ENCODE measurements around the gene ACP2.

ACP2 gene

GRCh38 chr11:47247502-47247901 is 1.1 kb downstream of the ACP2 start:
- TF ChIP-seq REST (IDR thresholded peaks at IDR 0.05; ENCODE audit: insufficient replicate concordance, low read depth) (no peak), GABPA (IDR thresholded peaks at IDR 0.05; ENCODE audit: low read depth) (no peak), POLR2AphosphoS5 (IDR thresholded peaks at IDR 0.05; ENCODE audit: low read depth) (no peak), SPI1 (IDR thresholded peaks at IDR 0.05; ENCODE audit: borderline replicate concordance, low read depth) (no peak)
- TF ChIP-seq, protein P1, sequence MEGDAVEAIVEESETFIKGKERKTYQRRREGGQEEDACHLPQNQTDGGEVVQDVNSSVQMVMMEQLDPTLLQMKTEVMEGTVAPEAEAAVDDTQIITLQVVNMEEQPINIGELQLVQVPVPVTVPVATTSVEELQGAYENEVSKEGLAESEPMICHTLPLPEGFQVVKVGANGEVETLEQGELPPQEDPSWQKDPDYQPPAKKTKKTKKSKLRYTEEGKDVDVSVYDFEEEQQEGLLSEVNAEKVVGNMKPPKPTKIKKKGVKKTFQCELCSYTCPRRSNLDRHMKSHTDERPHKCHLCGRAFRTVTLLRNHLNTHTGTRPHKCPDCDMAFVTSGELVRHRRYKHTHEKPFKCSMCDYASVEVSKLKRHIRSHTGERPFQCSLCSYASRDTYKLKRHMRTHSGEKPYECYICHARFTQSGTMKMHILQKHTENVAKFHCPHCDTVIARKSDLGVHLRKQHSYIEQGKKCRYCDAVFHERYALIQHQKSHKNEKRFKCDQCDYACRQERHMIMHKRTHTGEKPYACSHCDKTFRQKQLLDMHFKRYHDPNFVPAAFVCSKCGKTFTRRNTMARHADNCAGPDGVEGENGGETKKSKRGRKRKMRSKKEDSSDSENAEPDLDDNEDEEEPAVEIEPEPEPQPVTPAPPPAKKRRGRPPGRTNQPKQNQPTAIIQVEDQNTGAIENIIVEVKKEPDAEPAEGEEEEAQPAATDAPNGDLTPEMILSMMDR (IDR thresholded peaks at IDR 0.05; ENCODE audit: insufficient read depth, low read length), result no peak
- Histone ChIP-seq H3K4me3 (replicated peaks; ENCODE audit: insufficient read depth, low read length) (no peak overlapping the region), H3K27ac (replicated peaks) (no peak overlapping the region), H3K27me3 (ENCODE audit: insufficient read depth, poor library complexity, severe bottlenecking) (no peaks in the 10 kb centered on the region)
- no peak for DNase-seq (ENCODE audit: low read depth in 1 of 2, low spot score in 1 of 2)

- Histone ChIP-seq H3K27ac (replicated peaks) (no peak overlapping the region), H3K27me3 (ENCODE audit: insufficient read depth, poor library complexity, severe bottlenecking) (no peaks in the 10 kb centered on the region), H3K4me3 (replicated peaks; ENCODE audit: insufficient read depth, low read length) (no peak overlapping the region)
- DNase-seq (ENCODE audit: low read depth in 1 of 2, low spot score in 1 of 2), result no peak
- TF ChIP-seq, protein P1 (IDR thresholded peaks at IDR 0.05; ENCODE audit: insufficient read depth, low read length), result no peak
- TF ChIP-seq SPI1 (IDR thresholded peaks at IDR 0.05; ENCODE audit: borderline replicate concordance, low read depth) (no peak), GABPA (IDR thresholded peaks at IDR 0.05; ENCODE audit: low read depth) (no peak), REST (IDR thresholded peaks at IDR 0.05; ENCODE audit: insufficient replicate concordance, low read depth) (no peak), POLR2AphosphoS5 (IDR thresholded peaks at IDR 0.05; ENCODE audit: low read depth) (no peak)
These were observed 2.8 kb downstream of the ACP2 start for GRCh38 chr11:47245611-47246357.

DNA sequence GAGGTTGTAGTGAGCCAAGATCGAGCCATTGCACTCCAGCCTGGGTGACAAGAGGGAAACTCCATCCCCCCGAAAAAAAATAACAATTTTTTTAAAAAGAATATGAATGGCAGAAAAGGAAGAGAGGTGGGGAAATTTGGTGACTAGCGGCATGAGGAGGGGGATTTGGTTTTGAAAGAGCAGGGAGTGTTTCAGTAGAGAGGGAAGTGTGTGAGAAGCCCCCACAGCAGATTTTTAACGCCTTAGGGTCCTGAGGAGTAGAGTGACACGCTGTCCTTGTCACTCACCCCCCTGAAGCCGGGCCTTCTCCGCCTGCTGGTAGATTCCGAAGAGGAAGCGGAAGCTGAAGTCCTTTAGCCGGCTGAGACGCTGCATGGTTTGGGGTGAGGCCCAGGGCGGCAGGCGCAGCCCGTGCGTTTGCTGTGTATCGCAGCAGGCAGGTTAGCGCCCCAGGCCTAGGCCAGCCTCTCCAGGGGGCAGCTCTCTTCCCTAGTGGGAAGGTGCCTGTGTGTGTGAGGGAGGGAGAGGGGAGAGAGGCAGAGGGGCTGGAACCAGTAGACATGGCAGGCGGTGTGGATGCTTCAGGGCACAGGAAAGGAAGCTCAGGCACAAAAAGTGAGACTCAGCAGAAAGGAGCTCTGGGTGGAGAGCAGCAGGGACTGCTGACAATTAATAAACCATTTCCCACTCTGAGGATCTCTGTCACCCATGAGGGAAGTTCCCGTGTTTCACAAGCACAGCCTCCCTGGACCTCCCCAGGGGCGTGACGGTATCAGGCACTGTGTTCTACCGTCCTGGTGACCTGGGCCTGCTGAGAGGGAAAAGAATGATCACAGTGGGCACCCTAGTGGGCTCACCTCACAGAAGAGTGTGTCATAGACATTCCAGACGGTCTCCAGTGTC is 3.9 kb downstream of the ACP2 start:
- Histone ChIP-seq H3K27ac (replicated peaks) (no peak overlapping the region), H3K4me3 (replicated peaks; ENCODE audit: insufficient read depth, low read length) (no peak overlapping the region), H3K27me3 (ENCODE audit: insufficient read depth, poor library complexity, severe bottlenecking) (no peaks in the 10 kb centered on the region)
- TF ChIP-seq REST (IDR thresholded peaks at IDR 0.05; ENCODE audit: insufficient replicate concordance, low read depth) (no peak), SPI1 (IDR thresholded peaks at IDR 0.05; ENCODE audit: borderline replicate concordance, low read depth) (no peak), POLR2AphosphoS5 (IDR thresholded peaks at IDR 0.05; ENCODE audit: low read depth) (no peak), GABPA (IDR thresholded peaks at IDR 0.05; ENCODE audit: low read depth) (no peak)
- TF ChIP-seq, protein P1 (IDR thresholded peaks at IDR 0.05; ENCODE audit: insufficient read depth, low read length), result no peak
- DNase-seq (ENCODE audit: low read depth in 1 of 2, low spot score in 1 of 2), result no peak
